HG03460 (cell line): ENCODE data around the gene HDAC5.
"Not testable (repeated sequence)": the region's sequence is repeated elsewhere in the genome, so short reads cannot be mapped to it uniquely, and the experiment has no call there.

Experiments used
- ATAC-seq: cut with Tn5 transposase; IDR thresholded peaks from one replicate; pipeline ENCODE4 v1.9.1; 2021; ENCODE audit not compliant: unreplicated experiment

The HDAC5 gene

GRCh38 chr17:44123356-44124117 lies at the start of gene HDAC5:
Gene HDAC5 (minus strand): TSS chr17:44123641. CDS start chr17:44117515, 6,126 bp downstream.
- ATAC-seq, result peak; percentile 77

DNA sequence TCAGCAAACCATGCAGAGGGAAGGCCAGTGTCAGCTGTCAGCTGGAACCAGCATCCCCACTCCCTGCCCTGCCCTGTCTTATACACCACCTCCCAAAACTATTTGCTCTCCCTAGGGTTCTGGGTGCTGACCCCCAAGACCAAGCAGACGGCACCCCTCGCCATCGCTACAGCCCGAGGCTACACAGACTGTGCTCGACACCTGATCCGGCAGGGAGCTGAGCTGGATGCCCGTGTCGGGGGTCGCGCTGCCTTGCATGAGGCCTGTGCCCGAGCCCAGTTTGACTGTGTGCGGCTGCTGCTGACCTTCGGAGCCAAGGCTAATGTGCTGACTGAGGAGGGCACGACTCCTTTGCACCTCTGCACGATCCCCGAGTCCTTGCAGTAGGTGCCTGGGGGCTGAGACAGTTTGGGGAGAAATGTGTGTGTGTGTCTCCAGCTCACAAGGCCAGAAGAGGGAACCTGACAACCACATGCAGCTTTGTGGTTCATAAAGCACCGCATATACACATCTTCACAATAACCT lies 48.6 kb upstream of the HDAC5 start:
- no peak for ATAC-seq

- ATAC-seq, result no peak
Measured at GRCh38 chr17:44170499-44171201, 47.2 kb upstream of the HDAC5 start, which contains the start of gene ASB16. Gene ASB16 (plus strand): TSS chr17:44170704. CDS start chr17:44170790, 86 bp downstream.

- ATAC-seq, result no peak
Measured at GRCh38 chr17:44170135-44170498, 46.7 kb upstream of the HDAC5 start.

- ATAC-seq, result no peak
Measured at GRCh38 chr17:44167181-44167861, 43.9 kb upstream of the HDAC5 start.

GRCh38 chr17:44164476-44164875 lies 41.0 kb upstream of the HDAC5 start:
- ATAC-seq, result no peak

GRCh38 chr17:44159519-44160210 lies 36.2 kb upstream of the HDAC5 start:
- no peak for ATAC-seq

DNA sequence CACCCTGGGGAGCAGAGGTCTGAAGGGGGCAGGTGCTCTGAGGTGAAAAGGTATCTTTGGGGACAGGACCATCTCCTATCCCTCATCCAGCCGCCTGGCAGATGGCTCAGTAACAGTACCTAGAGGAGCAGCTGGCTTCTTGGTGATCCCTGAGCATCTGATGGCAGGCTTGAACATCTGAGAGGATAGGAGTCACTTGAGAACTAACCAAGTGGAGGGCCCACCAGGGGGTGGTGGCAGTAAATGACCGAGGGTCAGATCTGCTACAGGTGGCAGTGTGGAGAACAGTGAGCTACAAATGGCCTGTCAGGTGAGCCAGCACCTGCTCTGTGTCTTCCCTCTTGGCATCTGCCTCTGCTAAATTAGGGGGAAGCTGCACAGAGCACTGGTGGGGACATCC lies 32.0 kb upstream of the HDAC5 start:
- ATAC-seq, result no peak

DNA sequence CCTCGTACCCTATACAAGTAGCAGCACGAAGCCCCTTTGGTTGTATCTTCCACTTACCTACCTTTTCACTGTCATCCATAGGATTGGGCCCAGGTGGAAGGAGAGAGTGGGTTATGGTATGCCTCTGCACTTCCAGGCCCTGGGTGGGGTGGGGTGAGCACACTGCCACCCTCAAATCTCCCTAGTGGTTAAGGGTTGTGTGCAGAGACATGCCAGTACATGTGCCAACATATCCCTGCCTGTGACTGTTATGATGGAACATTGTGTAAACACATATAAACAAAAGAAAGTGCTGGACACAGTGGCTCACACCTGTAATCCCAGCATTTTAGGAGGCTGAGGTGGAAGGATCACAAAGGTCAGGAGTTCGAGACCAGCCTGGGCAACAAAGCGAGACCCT lies 29.4 kb upstream of the HDAC5 start:
- ATAC-seq, result no peak

GRCh38 chr17:44149750-44150329 lies 26.4 kb upstream of the HDAC5 start:
- no peak for ATAC-seq

- ATAC-seq, result not testable (repeated sequence)
Measured at GRCh38 chr17:44149066-44149465, 25.6 kb upstream of the HDAC5 start.

DNA sequence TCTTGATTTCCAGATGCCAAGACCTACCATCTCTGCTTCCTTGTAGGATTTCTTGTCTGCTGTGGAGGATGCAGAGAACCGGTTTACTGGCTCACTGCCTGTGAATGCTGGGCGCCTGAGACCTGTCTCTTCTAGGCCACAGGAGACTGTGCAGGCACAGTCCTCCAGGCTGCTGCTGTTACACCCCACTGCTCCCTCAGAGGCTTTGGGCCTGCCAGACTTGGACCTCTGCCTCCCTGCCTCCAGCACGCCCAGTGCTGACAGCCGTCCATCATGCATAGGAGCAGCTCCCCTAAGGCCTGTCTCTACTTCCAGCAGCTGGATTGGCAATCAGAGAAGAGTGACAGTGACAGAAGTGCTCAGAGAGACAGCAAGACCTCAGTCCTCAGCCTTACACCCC lies 24.4 kb upstream of the HDAC5 start:
- ATAC-seq, result no peak

- ATAC-seq, result no peak
Measured at GRCh38 chr17:44146375-44147346, 23.2 kb upstream of the HDAC5 start.

- no peak for ATAC-seq
Measured at GRCh38 chr17:44144966-44145739, 21.7 kb upstream of the HDAC5 start.

GRCh38 chr17:44143921-44144320 lies 20.5 kb upstream of the HDAC5 start:
- ATAC-seq, result not testable (repeated sequence)

DNA sequence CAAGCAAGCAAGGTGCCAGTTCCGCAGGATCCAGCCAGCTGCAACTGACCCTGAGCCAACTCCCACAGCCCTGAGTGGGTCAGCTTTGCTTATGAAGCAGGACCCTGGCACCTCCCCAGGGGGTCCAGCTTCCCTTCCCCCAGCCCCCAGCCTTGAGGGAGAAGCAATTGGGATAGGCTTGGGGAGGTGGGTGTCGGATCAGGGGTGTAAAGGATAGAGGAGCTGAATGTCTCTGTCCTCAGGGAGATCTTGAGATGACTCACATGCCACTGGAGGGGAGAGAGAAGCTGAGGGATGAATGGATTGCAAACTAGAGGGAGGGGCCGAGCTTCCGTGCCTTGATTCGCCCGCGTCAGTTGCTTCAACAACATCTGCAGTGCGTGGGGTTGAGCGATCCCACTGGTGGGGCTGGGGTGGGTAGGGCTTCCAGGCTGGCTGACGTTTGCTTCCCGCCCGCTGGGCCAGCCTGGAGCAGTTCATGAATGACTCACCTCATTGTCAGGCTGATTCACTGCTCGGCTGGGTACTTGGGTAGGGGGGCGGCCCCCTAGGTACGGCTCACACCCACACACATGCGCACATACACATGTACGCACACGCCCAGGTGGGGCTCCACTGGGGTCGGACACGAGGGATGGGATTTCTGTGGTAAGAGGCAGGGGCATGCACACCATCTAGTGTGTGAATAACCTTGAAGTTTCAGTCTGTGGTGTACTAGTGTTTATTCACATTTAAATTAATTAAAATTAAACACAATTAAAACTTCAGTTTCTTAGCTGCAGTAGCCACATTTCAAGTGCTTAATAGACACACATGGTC lies 14.7 kb upstream of the HDAC5 start:
- ATAC-seq, result no peak

DNA sequence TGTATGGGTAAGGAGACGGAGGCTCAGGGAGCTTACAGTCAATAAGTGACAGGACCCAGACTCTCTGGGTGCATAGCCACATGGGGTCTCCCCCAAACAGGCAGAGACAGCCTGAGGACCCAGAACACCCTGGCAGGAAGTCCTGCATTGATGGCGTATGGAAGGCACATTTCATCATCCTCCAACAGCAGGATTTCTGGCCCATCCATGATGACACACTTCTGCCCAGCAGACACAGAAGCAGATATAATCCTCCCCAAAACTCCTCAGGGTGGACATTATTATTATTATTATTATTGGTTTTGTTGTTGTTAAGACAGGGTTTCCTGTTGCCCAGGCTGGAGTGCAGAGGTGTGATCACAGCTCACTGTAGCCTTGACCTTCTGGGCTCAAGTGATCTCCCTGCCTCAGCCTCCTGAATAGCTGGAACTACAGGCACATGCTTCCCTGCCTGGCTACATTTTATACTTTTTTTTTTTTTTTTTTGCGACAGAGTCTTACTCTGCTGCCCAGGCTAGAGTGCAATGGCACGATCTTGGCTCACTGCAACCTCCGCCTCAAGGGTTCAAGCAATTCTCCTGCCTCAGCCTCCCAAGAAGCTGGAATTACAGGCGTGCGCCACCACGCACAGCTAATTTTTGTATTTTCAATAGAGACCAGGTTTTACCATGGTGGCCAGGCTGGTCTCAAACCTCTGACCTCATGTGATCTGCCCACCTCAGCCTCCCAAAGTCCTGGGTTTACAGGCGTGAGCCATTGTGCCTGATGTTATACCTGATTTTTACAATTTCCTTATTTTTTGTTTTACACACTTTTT lies 11.5 kb upstream of the HDAC5 start:
- no peak for ATAC-seq
